HCT116 (cell line): ENCODE results near the gene TEX9.
"Not testable (repeated sequence)": the region's sequence is repeated elsewhere in the genome, so short reads cannot be mapped to it uniquely, and the experiment has no call there.

Source experiments
- CTCF ChIP-seq, 3 experiments: fragments of 200-600 bp in 1 of 3; sonication (generic) in 1 of 3; IDR thresholded peaks in 2 of 3; conservative IDR thresholded peaks in 1 of 3; 2 replicates each; pipeline ENCODE4 v1.5.1; 2012 to 2017; ENCODE audit warnings: low read depth in 2 of 3, low read length in 2 of 3, antibody characterized with exemption in 1 of 3, borderline replicate concordance in 1 of 3, control low read depth in 1 of 3, mild to moderate bottlenecking in 1 of 3, mixed read lengths in 1 of 3, mixed run types in 1 of 3, moderate library complexity in 1 of 3; ENCODE audit not compliant: insufficient read depth in 1 of 3
- ELF1 ChIP-seq: IDR thresholded peaks from 2 replicates; pipeline ENCODE4 v1.6.1; 2012; ENCODE audit warnings: low read depth, borderline replicate concordance
- EZH2 ChIP-seq: fragments of 200-600 bp; sonication (generic); IDR thresholded peaks from 2 replicates; pipeline ENCODE4 v1.6.1; 2017; ENCODE audit warnings: antibody characterized with exemption, mixed run types
- EZH2phosphoT487 ChIP-seq: fragments of 200-600 bp; IDR thresholded peaks from 2 replicates; pipeline ENCODE4 v1.6.1; 2018; ENCODE audit warnings: antibody characterized with exemption, borderline replicate concordance
- POLR2A ChIP-seq: IDR thresholded peaks from 2 replicates; pipeline ENCODE4 v1.7.0; 2011; ENCODE audit warnings: borderline replicate concordance; ENCODE audit not compliant: insufficient read depth, insufficient read length; ENCODE audit errors: extremely low read depth
- RAD21 ChIP-seq: IDR thresholded peaks from 2 replicates; pipeline ENCODE4 v1.6.1; 2012; ENCODE audit warnings: low read depth, mild to moderate bottlenecking
- REST ChIP-seq: IDR thresholded peaks from 2 replicates; pipeline ENCODE4 v1.6.1; 2012; ENCODE audit warnings: low read depth
- SIN3A ChIP-seq: IDR thresholded peaks from 2 replicates; pipeline ENCODE4 v1.6.1; 2012; ENCODE audit warnings: low read depth
- ZFX ChIP-seq: fragments of 450-650 bp; IDR thresholded peaks from 2 replicates; pipeline ENCODE4 v1.6.1; 2017

DNA sequence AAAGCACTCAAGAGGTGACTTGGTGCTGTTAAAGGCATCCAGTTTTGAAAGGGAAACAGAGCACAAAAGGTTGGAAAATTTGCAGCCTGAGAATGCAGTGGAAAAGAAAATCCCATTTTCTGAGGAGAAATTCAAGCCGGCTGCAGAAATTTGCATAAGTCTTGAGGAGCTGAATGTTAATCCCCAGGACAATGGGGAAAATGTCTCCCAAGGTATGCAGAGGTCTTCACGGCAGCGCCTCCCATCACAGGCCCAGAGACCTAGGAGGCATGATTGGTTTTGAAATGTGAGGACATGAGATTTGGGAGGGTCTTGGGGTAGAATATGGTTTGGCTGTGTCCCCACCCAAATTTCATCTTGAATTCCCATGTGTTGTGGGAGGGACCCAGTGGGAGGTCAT lies 32.1 kb downstream of the TEX9 start:
- TF ChIP-seq POLR2A; EZH2; CTCF (IDR thresholded peaks at IDR 0.05 in 2 of 3, conservative IDR thresholded peaks at IDR 0.05 in 1 of 3; ENCODE audit: borderline replicate concordance in 1 of 3, insufficient read depth in 1 of 3, low read depth in 2 of 3, low read length in 2 of 3); REST; RAD21; ELF1; EZH2phosphoT487; SIN3A; ZFX: not testable (repeated sequence)
